HCT116 (cell line): Measurements from ENCODE around the gene STOX2. TPM values are rescaled to one million over a fixed set of nuclear protein-coding genes. Genes with fewer than 3 reads are reported as not detected.

Experiments
- ATAC-seq: fragments of 200-7000 bp; cut with Tn5 transposase; 2 replicates; pipeline ENCODE4 v1.9.1; 2020; ENCODE audit warnings: mild to moderate bottlenecking, moderate library complexity
- BruUV-seq: library from RNA; stranded (reverse); fragments of 400-500 nt; replicated peaks from 2 replicates; lab custom pipeline; 2021; lab: Mats Ljungman, UMichigan
- CTCF ChIA-PET: fragments of 300-600 bp; sonication (Branson Sonifier 250); formaldehyde crosslinking; loops from one replicate; lab custom pipeline; 2021; ENCODE audit warnings: antibody characterized with exemption; lab: Charles Lee
- POLR2A ChIA-PET: fragments of 300-600, 350-600 bp; sonication (Branson Sonifier 250); formaldehyde crosslinking; loops from one replicate; lab custom pipeline; 2021; ENCODE audit warnings: antibody characterized with exemption; lab: Charles Lee
- RAD21 ChIA-PET, 2 experiments: fragments of 300-600 bp; sonication (Branson Sonifier 250); formaldehyde crosslinking; loops; one replicate each; lab custom pipeline; 2023; ENCODE audit warnings: low total read pairs in 2 of 2; ENCODE audit not compliant: uncharacterized antibody in 2 of 2, unreplicated experiment in 2 of 2, low non-redundant PET in 1 of 2; lab: Charles Lee
- DNase-seq: peaks from one replicate; pipeline ENCODE4 v3.0.0-alpha.2; 2010; ENCODE audit warnings: low read depth, low spot score
- H2AFZ ChIP-seq: fragments of 200-600 bp; shearing (Covaris generic), sonication (generic); 2 replicates; pipeline ENCODE4 v1.6.1; 2017; ENCODE audit warnings: low read depth, mixed run types, mixed read lengths, antibody characterized with exemption, low read length; ENCODE audit not compliant: poor library complexity, severe bottlenecking
- H3K27ac ChIP-seq: 2 replicates; pipeline ENCODE4 v1.5.1; 2012; ENCODE audit warnings: low read depth, low read length
- H3K27me3 ChIP-seq: fragments of 200-600 bp; sonication (generic); 2 replicates; pipeline ENCODE4 v1.6.1; 2016; ENCODE audit warnings: mixed run types, low read length, mixed read lengths; ENCODE audit not compliant: insufficient read depth
- H3K36me3 ChIP-seq, 2 experiments: fragments of 200-500 bp in 1 of 2; fragments of 200-600 bp in 1 of 2; sonication (Bioruptor generic) in 1 of 2; sonication (generic) in 1 of 2; 2 replicates each; pipeline versions ENCODE4 v1.5.1 to v1.6.1; 2014 to 2016; ENCODE audit warnings: low read length in 2 of 2, inconsistent platforms in 1 of 2, mixed read lengths in 1 of 2, mixed run types in 1 of 2; ENCODE audit not compliant: insufficient read depth in 2 of 2, control insufficient read depth in 1 of 2
- H3K4me1 ChIP-seq, 2 experiments: fragments of 200-600 bp in 1 of 2; sonication (generic) in 1 of 2; 2 replicates each; pipeline versions ENCODE4 v1.5.1 to v1.6.1; 2012 to 2017; ENCODE audit warnings: low read length in 2 of 2, inconsistent platforms in 1 of 2, mild to moderate bottlenecking in 1 of 2, mixed read lengths in 1 of 2, mixed run types in 1 of 2, moderate library complexity in 1 of 2; ENCODE audit not compliant: insufficient read depth in 2 of 2, control insufficient read depth in 1 of 2
- H3K4me2 ChIP-seq: fragments of 200-600 bp; sonication (generic); 2 replicates; pipeline ENCODE4 v1.6.1; 2017; ENCODE audit warnings: mixed run types, low read length, mixed read lengths
- H3K4me3 ChIP-seq, 2 experiments: fragments of 200-600 bp in 1 of 2; sonication (generic) in 1 of 2; replicated peaks in 1 of 2; 2 replicates each; pipeline ENCODE4 v1.5.1; 2011 to 2016; ENCODE audit warnings: low read length in 2 of 2, control low read depth in 1 of 2, low read depth in 1 of 2, mild to moderate bottlenecking in 1 of 2, mixed read lengths in 1 of 2, mixed run types in 1 of 2
- H3K79me2 ChIP-seq: fragments of 200-600 bp; sonication (generic); 2 replicates; pipeline ENCODE4 v1.6.1; 2017; ENCODE audit warnings: mild to moderate bottlenecking, mixed run types, low read length, moderate library complexity, mixed read lengths; ENCODE audit not compliant: insufficient read depth
- H3K9ac ChIP-seq: fragments of 200-600 bp; sonication (generic); 2 replicates; pipeline ENCODE4 v1.6.1; 2016; ENCODE audit warnings: low read length, mixed read lengths
- H3K9me2 ChIP-seq: fragments of 200-600 bp; sonication (generic), shearing (Covaris generic); 2 replicates; pipeline ENCODE4 v1.6.1; 2017; ENCODE audit warnings: mixed run types, mild to moderate bottlenecking, moderate library complexity; ENCODE audit not compliant: insufficient read depth
- H3K9me3 ChIP-seq, 2 experiments: fragments of 200-500 bp in 1 of 2; fragments of 200-600 bp in 1 of 2; sonication (Bioruptor generic) in 1 of 2; sonication (generic) in 1 of 2; 2 replicates each; pipeline ENCODE4 v1.6.1; 2014 to 2017; ENCODE audit warnings: low read length in 2 of 2, mixed read lengths in 2 of 2, inconsistent platforms in 1 of 2, low read depth in 1 of 2, mild to moderate bottlenecking in 1 of 2, mixed run types in 1 of 2, moderate library complexity in 1 of 2; ENCODE audit not compliant: control insufficient read depth in 1 of 2, insufficient read depth in 1 of 2
- H4K20me1 ChIP-seq: fragments of 200-600 bp; sonication (generic), shearing (Covaris generic); 2 replicates; pipeline ENCODE4 v1.6.1; 2017; ENCODE audit warnings: mixed run types, mild to moderate bottlenecking, moderate library complexity; ENCODE audit not compliant: insufficient read depth
- CBX3 ChIP-seq: IDR thresholded peaks from 2 replicates; pipeline ENCODE4 v1.6.1; 2012; ENCODE audit warnings: low read depth
- CEBPB ChIP-seq: IDR thresholded peaks from 2 replicates; pipeline ENCODE4 v1.6.1; 2012; ENCODE audit warnings: low read depth
- EGR1 ChIP-seq: IDR thresholded peaks from 2 replicates; pipeline ENCODE4 v1.6.1; 2012; ENCODE audit warnings: low read depth
- FOSL1 ChIP-seq: IDR thresholded peaks from 2 replicates; pipeline ENCODE4 v1.6.1; 2012; ENCODE audit warnings: low read depth
- MAX ChIP-seq: IDR thresholded peaks from 2 replicates; pipeline ENCODE4 v1.6.1; 2012
- POLR2A ChIP-seq: IDR thresholded peaks from 2 replicates; pipeline ENCODE4 v1.7.0; 2011; ENCODE audit warnings: borderline replicate concordance; ENCODE audit not compliant: insufficient read depth, insufficient read length; ENCODE audit errors: extremely low read depth
- RAD21 ChIP-seq: IDR thresholded peaks from 2 replicates; pipeline ENCODE4 v1.6.1; 2012; ENCODE audit warnings: low read depth, mild to moderate bottlenecking
- SIN3A ChIP-seq: IDR thresholded peaks from 2 replicates; pipeline ENCODE4 v1.6.1; 2012; ENCODE audit warnings: low read depth
- TCF7L2 ChIP-seq: IDR thresholded peaks from 2 replicates; pipeline ENCODE4 v1.7.0; 2011; ENCODE audit warnings: borderline replicate concordance, inconsistent platforms; ENCODE audit not compliant: insufficient read depth, insufficient read length; ENCODE audit errors: extremely low read depth
- ZBTB33 ChIP-seq: IDR thresholded peaks from 2 replicates; pipeline ENCODE4 v1.6.1; 2011; ENCODE audit warnings: mild to moderate bottlenecking, low read length, moderate library complexity; ENCODE audit not compliant: insufficient replicate concordance; ENCODE audit errors: extremely low read depth
- ZNF274 ChIP-seq: fragments of 200-500 bp; sonication (Bioruptor generic); IDR thresholded peaks from 2 replicates; pipeline ENCODE4 v1.6.1; 2014; ENCODE audit warnings: mild to moderate bottlenecking, low read depth, low read length, inconsistent platforms
- intact Hi-C: fragments of 100-400 bp; cut with micrococcal nuclease; formaldehyde crosslinking; loops from 2 replicates; pipeline ENCODE4 v1.10.0; 2022
- total RNA-seq: library from RNA; stranded (reverse); gene quantifications from one replicate; pipeline ENCODE4 v1.2.1, GENCODE V29; 2021; ENCODE audit not compliant: unreplicated experiment

The STOX2 gene
- total RNA-seq, 1 experiment from 2014 or later: 6.3 TPM

- Histone ChIP-seq H3K9me2 (no peaks in the 10 kb centered on the region), H2AFZ (no peak overlapping the region), H3K9me3 (no peaks in the 10 kb centered on the region), H3K27me3 (no peaks in the 10 kb centered on the region), H4K20me1 (no peaks in the 10 kb centered on the region), H3K9ac (no peak overlapping the region), H3K4me3 (no peak overlapping the region), H3K79me2 (no peaks in the 10 kb centered on the region), H3K27ac (no peak overlapping the region), H3K4me2 (no peak overlapping the region), H3K4me1 (no peaks in the 10 kb centered on the region), H3K36me3 (no peaks in the 10 kb centered on the region)
- ATAC-seq: no peak
- intact Hi-C loops: no loop called here
- no peak for DNase-seq
- CTCF ChIA-PET: no interaction called here
- RAD21 ChIA-PET: no interaction called here
- TF ChIP-seq POLR2A: no peak
- no peak for TF ChIP-seq CEBPB
- TF ChIP-seq RAD21: no peak
- no peak for TF ChIP-seq FOSL1
- TF ChIP-seq SIN3A: no peak
- no peak for TF ChIP-seq ZNF274
- no peak for TF ChIP-seq CBX3
- TF ChIP-seq TCF7L2: no peak
- no peak for TF ChIP-seq EGR1
- no peak for TF ChIP-seq ZBTB33
- no peak for TF ChIP-seq MAX
- POLR2A ChIA-PET: no interaction called here
- no TSS peak for BruUV-seq
These were observed 49.5 kb upstream of the STOX2 start for GRCh38 chr4:183855323-183856190.
